ENCODE data around the gene CLIP1. TPM values are rescaled to one million over a fixed set of nuclear protein-coding genes. Genes with fewer than 3 reads are reported as not detected.
"Not testable (repeated sequence)": the region's sequence is repeated elsewhere in the genome, so short reads cannot be mapped to it uniquely, and the experiment has no call there.

CLIP1 gene
- total RNA-seq: 91.3 and 94.0 TPM in 2 replicates

DNA sequence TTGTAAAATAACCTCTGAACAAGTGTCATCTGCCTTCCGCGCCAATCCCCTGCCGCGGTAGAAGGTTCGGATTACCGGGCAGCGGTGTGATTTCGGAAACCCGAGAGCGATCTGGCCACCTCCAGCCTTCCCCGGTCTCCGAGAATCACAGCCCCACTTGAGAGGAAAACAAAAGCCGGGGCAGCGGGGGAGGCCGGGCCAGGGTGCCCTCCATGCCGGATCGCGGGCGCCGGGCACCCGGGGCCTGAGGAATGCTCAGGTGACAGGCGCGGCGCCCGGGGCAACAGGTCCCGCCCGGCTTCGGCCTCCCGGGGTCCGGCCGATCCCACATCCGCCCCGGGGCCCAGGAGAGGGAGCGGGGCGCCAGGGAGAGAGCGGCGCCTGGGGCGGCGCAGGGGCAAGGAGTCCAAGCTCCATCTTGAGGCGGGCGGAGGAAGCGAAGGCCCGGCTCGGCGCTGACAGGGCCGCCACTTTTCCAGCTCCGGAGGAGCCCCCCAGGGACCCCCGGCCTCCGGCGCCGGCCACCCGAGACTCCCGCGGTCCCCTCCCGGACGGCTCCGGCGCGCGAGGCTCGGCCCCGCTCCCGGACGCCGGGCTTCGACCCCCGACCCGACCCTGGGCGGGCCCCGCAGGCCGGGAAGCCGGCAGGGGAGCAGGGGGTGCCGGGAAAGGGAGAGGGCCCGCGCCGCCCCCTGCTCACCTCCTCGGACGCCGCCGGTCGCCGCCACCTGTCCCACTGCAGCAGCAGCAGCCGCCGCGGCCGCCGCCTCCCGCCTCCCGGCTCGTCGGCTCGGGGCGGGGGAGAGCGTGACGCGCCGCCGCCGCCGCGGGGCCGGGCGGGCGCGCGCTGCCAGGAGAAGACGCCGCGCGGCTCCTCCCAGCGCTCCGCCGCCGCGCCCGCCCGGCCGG lies at the start of gene CLIP1:
Gene CLIP1, minus strand, starts transcription at position 849 of the 909 bp plus-strand sequence. CDS start 42,217 bp downstream, outside the sequence.
- intact Hi-C loops (cut with micrococcal nuclease): loop anchor here (1.0 to 2.0 kb wide), 3 partner anchors 10 to 105 kb away; partner anchors contain the start of genes KNTC1 and RSRC2

DNA sequence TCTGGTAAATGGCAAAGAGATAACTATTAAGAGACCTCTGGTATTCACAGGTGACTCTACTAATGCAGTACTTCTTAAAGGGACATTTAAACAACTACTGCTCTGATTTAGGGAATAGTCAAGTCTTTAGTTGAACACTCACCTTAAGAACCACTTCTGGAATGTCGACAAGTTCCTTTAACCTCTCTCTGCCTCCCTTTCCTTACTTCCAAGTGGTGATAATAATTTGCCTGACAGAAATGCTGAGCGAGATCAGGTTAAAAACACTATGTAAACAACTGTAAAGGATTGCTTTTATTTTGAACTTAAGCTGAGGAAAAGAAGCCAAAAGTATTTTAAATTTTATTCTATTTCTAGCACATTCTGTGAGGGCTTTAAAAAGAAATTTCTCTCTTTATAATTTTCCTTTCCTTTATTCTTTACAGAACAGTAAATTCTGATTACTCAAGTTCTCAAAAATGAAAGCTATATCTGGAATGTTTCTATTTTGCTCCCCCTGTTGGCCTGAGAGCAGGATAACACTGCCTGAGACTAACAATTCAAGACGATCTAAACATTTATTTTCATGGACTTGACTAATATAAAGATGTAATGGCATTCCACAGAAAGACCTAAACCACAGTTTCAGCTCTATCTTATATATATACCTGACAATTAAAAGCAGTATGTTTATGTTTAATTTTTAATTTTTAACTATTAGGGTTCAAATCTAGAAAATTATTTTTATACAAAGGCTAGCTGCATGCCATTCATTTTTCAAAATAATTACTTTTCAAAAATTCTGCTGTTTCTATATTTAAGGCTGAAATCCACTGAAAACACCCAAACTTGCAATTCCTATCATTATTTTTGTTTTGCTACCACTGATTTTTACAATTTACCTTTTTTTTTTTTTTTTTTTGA lies 49.1 kb upstream of the CLIP1 start:
- intact Hi-C loops (cut with micrococcal nuclease): loop anchor here (1.0 kb wide), 4 partner anchors 18 to 135 kb away; no protein-coding TSS in a partner anchor

GRCh38 chr12:122470576-122470975 lies 48.1 kb upstream of the CLIP1 start:
- intact Hi-C loops (cut with micrococcal nuclease): not testable (repeated sequence)

DNA sequence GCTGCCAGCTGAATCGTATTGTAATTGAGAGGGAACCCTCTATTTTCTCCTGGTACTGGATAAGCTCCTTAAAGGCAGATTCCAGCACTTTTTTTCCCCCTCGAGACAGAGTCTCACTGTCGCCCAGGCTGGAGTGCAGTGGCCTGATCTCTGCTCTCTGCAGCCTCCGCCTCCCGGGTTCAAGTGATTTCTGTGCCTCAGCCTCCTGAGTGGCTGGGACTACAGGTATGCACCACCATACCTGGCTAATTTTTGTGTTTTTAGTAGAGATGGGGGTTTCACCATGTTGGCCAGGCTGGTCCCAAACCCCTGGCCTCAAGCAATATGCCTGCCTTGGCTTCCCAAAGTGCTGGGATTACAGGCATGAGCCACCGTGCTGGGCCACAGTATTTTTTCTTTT lies 47.4 kb upstream of the CLIP1 start:
- intact Hi-C loops (cut with micrococcal nuclease): not testable (repeated sequence)

- intact Hi-C loops (cut with micrococcal nuclease): no loop called here
Observed at GRCh38 chr12:122467983-122468382, 45.5 kb upstream of the CLIP1 start.

- intact Hi-C loops (cut with micrococcal nuclease): not testable (repeated sequence)
Observed at GRCh38 chr12:122464317-122465042, 42.0 kb upstream of the CLIP1 start.

GRCh38 chr12:122460641-122461040 lies 38.2 kb upstream of the CLIP1 start:
- intact Hi-C loops (cut with micrococcal nuclease): no loop called here

- intact Hi-C loops (cut with micrococcal nuclease): no loop called here
Observed at GRCh38 chr12:122460061-122460460, 37.6 kb upstream of the CLIP1 start.

GRCh38 chr12:122459211-122459610 lies 36.7 kb upstream of the CLIP1 start:
- intact Hi-C loops (cut with micrococcal nuclease): no loop called here

DNA sequence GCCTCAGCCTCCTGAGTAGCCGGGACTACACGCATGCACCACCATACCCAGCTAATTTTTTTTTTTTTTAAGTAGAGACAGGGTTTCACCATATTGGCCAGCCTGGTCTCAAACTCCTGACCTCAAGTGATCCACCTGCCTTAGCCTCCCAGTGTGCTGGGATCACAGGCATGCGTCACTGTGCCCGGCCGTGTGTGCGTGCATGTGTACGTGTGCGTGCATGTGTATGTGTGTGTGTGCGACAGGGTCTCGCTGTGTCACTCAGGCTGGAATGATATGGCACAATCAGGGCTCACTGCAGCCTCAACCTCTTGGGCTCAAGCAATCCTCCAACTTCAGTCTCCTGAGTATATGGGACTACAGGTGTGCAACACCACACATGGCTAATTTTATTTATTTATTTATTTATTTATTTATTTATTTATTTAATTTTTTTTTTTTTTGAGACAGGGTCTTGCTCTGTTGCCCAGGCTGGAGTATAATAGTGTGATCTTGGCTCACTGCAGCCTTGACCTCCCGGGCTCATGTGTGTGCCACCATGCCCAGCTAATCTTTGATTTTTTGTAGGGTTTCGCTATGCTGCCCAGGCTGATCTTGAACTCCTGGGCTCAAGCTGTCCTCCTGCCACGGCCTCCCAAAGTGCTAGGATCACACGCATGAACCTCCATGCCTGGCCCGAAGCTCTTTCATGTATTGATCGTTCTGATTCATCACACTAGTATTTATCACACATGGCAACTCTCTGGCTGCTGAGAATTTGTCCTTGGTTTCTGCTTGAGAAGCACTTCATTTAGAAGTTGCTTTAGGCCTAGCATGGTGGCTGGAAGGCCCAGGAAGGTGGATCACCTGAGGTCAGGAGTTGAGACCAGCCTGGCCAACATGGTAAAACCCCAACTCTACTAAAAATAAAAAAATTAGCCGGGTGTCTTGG lies 35.9 kb upstream of the CLIP1 start:
- intact Hi-C loops (cut with micrococcal nuclease): no loop called here

DNA sequence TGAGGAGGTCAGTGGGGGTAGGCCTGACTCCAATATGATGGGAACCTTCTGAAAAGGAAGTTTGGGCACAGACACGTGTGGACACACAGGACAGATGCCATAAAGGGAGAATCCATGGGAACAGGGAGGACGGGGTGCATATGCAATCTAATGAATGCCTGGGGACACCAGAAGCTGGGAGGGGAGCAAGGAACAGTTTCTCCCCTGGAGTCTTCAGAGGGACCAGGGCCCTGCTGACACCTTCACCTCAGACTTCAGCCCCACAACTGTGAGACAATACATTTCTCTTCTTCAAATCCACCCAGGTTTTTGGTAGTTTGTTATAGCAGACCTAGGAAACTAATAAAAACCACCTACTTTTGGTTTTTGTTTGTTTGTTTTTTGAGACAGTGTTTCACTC lies 35.2 kb upstream of the CLIP1 start:
- intact Hi-C loops (cut with micrococcal nuclease): no loop called here

GRCh38 chr12:122454739-122455138 lies 32.3 kb upstream of the CLIP1 start:
- intact Hi-C loops (cut with micrococcal nuclease): loop anchor here (5.0 kb wide), 1 partner anchor 1767 kb away; the partner anchor contains the start of gene MLEC

DNA sequence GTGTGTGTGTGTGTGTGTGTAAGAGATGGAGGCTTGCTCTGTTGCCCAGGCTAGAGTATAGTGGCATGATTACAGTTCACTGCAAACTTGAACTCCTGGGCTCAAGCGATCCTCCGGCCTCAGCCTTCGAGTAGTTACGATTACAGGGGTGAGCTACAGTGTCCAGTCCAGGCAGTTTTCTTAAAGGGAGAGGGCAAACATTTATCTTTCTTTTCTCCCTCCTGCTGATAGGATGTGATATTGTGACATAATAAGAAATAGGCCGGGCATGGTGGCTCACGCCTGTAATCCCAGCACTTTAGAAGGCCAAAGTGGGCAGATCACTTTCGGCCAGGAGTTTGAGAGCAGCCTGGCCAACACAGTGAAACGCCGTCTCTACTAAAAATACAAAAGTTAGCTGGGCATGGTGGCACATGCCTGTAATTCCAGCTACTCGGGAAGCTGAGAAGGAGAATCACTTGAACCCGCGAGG lies 31.8 kb upstream of the CLIP1 start:
- intact Hi-C loops (cut with micrococcal nuclease): loop anchor here (5.0 kb wide), 1 partner anchor 1767 kb away; the partner anchor contains the start of gene MLEC

- intact Hi-C loops (cut with micrococcal nuclease): loop anchor here (1.0 to 5.0 kb wide), 7 partner anchors 19 to 1765 kb away; partner anchors contain the start of genes CLIP1, KNTC1, MLEC and PSMD9
Observed at GRCh38 chr12:122452701-122453285, 30.3 kb upstream of the CLIP1 start.

GRCh38 chr12:122449317-122449716 lies 26.8 kb upstream of the CLIP1 start:
- intact Hi-C loops (cut with micrococcal nuclease): no loop called here

- intact Hi-C loops (cut with micrococcal nuclease): not testable (repeated sequence)
Observed at GRCh38 chr12:122447825-122448224, 25.4 kb upstream of the CLIP1 start.

DNA sequence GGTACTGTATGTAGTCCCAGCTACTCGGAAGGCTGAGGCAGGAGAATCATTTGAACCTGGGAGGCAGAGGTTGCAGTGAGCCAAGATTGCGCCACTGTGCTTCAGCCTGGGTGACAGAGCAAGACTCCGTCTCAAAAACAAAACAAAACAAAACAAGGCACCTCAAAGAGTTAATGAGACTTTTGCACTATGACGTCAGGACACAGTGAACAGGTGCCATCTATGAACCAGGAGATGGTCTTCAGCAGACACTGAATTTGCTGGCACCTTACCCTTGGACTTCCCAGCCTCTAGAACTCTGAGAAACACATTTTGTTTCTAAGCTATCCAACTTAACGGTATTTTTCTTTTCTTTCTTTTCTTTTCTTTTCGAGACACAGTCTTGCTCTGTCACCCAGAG lies 23.9 kb upstream of the CLIP1 start:
- intact Hi-C loops (cut with micrococcal nuclease): not testable (repeated sequence)

DNA sequence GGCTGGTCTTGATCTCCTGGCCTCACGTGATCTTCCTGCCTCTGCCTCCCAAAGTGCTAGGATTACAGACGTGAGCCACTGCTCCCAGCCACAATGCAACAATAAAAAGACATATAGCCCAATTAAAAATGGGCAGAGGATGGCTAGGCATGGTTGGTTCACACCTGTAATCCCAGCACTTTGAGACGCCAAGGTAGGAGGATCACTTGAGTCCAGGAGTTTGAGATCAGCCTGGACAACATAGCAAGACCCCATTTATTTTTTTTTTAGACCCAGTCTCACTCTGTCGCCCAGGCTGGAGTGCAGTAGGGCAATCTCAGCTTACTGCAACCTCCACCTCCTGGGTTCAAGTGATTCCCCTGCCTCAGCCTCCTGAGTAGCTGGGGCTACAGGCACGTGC lies 21.6 kb upstream of the CLIP1 start:
- intact Hi-C loops (cut with micrococcal nuclease): not testable (repeated sequence)

DNA sequence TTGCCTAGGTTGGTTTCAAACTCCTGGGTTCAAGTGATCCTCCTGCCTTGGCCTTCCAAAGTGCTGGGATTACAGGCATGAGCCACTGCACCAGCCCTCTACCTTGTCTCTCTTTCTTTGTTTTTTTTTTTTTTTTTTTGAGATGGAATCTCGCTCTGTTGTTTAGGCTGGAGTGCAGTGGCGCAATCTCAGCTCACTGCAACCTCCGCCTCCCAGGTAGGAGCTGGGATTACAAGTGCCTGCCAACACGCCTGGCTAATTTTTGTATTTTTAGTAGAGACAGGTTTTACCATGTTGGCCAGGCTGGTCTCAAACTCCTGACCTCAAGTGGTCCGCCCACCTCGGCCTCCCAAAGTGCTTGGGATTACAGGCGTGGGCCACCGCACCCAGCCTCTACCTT lies 16.4 kb upstream of the CLIP1 start:
- intact Hi-C loops (cut with micrococcal nuclease): not testable (repeated sequence)

Data from T-helper 1 cell treated with Interleukin-12 subunit alpha and Interleukin-12 subunit beta and Interleukin-4 antibody, amounts not matched to agents 30 ng/mL and 1 ng/mL, for 36 hours (primary cell).